COR-L47 (cell line): ENCODE data around the gene MST1R.
"Not testable (repeated sequence)": the region's sequence is repeated elsewhere in the genome, so short reads cannot be mapped to it uniquely, and the experiment has no call there.

Experiments used
- DNase-seq: peaks from one replicate; lab custom pipeline; 2025; lab: John Stamatoyannopoulos, UW

Gene MST1R

DNA sequence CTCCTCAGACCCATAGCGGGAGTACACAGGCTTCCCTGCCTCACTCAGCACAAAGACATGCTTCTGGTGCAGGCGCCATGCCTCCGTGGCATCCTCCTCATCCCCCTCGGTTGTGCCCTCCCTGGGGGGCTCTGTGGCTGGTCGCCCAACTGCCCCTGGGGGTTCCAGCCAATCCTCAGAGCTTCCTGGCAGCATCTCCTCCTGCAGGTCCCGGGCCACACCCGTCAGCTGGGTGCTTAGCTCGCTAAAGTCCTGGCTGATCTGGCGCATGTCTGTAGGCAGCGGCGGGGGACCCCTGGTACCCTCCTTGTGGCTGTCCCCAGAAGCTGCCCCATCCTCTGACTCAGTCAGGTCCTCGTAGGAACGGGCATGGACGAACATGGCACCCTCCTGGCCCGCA, 7.9 kb upstream of the MST1R start:
- no peak for DNase-seq

DNA sequence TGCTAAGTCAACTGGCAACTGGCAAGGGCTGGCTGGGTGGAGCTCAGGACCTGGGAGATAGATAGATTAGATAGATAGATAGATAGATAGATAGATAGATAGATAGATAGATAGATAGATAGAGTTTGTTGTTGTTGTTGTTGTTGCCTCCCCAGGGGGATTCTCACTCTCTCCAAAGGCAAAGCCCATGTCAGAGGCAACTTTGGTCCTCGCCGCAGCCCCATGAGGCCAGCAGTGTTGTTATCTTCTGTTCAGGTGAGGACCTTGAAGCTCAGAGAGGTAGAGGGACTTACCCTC, 7.4 kb upstream of the MST1R start:
- DNase-seq = no peak

DNA sequence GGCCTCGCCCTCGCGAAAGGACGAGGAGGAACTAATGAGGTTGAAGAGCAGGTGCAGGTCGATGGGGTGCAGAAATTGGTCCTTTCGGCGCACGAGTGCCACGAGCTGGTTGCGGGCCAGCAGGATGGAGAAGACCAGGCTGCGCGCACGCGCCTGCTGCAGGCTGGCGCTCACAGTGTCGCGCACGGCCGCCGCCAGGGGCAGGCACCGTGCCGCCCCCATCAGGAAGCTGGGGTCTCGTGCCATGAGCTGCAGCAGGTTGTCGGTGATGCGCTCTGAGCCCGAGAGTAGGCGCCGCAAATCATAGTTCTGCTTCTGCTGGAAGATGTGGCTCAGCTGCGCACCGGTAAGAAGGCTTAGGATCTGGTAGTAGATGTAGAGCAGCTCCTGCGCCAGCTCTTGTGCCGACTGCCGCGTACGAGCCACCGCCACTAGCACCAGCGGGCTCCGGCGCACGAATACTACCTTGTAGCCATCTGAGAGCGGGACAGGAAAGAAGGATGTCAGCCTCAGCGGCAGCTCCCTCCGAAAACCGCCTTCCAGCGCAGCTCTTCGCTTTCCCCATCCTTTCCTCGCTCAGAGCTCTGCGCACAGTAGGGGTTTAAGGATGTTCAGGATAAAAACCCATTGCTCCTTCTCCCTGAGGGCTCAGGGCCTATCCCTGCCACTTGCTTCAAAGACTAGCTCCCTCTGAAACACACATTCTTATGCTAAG, 6.9 kb upstream of the MST1R start:
- DNase-seq = no peak

DNA sequence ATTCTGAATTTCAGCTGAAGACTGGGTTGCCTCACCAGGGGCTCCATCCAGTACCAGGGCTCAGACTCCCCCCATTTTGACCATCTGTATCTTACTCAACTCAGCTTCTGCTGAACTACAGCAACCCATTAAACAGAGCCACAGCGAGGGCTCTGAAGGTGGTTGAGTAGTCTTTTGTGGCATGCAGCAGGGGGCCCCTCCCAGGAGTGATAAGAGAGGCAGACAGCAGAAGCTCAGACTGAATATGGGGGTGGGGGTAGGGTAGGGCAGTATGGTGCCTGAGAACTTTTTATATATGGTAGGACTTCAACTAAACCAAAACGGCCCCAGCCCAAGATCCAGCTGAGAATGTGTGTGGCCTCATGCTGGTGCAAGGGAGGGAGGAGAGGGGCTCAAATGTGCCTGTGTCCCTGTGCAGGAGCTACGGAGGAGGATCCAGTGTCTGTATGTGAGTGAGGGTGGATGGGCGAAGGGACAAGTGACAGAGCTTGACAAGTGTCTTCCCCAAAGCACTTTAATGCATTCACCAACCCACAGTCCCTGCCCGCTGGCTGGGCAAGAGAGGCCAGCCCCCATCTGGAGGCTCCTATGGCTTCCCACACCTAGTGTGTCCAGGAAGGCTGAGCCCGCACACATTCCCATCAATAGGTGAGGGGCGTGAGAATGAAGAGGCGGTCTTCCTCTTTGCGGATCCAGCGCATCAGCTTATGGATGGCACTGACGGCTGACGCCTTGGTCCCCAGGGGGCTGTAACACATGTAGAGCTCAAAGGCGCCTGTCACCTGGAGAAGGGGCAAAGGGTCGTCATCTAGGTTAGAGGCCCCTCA, 4.9 kb upstream of the MST1R start:
- no peak for DNase-seq

DNA sequence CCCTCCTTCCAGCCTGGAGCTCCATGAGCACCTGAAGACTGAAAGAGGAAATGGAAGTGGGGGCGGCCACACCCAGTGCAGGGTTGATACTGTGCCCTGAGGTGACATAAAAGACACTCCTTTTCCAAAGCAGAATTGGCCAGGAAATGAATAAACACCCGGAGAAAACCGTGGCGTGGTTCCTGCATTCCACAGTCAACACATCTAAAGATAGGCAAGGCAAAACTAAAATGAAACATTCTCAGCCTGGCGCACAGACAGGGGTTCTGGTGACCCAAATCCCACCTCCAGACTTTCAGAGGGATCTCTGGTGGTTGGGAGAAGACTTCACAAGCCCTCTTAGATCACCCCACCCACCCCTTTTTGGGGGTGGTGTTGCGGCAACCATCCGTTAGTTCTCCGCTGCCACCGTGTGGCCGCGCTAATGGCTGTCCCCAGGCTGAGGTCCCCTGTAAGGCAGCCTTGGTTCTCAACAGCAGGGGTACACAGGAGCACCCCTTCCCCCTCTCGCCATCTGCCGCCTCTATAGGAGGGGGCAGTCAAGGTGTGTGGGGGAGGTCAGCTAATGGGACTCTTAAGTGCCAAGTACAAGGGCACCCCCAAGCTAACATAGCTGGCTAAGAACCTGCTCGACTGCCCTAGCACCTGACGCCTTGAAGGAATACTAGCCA, 2.5 kb upstream of the MST1R start:
- peak; percentile 25 for DNase-seq

DNA sequence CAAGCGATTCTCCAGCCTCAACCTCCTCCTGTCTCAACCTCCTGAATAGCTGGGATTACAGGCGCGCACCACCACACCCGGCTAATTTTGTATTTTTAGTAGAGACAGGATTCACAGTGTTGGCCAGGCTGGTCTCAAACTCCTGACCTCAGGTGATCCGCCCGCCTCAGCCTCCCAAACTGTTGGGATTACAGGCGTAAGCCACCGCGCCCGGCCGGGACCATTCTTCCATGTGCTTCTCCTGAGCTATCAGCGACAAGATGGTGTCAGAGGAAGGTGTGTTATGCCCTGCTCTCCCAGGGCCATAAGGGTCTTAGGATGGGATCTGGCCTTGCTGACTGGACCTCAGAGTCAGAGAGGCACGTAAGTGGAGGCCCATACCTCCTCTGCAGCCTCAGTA, 775 bp upstream of the MST1R start:
- not testable (repeated sequence) for DNase-seq

DNA sequence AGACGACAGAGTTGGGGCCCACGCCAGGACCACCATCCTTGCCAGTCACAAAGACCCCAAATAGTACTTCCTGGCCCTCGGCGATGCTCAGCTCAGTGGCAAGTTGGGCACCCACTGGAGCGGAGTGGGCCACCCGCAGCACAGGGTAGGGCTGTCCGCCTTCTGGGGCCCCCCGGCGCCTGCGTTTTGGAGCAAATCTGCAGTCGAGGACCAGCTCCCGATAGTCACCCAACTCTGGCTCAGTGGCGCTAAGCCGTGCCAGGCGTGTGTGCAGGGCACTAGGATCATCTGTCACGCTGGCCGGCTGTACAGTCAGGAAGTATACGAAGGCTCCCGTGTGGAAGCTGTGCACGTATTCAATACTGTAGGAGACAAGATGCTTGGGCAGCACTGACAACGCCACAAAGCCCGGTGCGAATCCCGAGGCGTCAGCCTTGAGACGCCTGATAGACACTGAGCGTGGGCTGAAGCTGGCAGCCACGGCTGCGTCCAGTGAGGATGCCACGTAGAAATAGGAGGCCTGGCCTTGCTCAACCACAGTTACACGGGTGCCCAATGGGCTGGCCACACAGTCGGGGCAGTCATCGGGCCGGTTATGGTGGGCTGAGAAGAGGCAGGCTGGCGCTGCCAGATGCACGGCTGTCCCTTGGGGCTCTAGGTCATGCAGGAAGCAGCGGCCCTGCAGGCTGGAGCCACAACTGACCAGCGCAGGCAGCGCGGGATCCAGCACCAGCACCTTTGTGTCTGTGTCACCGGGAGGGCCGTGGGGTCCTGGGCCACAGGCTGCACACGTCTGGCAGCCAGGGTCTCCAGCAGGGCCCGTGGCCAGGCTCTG, 945 bp downstream of the MST1R start:
- DNase-seq = no peak

DNA sequence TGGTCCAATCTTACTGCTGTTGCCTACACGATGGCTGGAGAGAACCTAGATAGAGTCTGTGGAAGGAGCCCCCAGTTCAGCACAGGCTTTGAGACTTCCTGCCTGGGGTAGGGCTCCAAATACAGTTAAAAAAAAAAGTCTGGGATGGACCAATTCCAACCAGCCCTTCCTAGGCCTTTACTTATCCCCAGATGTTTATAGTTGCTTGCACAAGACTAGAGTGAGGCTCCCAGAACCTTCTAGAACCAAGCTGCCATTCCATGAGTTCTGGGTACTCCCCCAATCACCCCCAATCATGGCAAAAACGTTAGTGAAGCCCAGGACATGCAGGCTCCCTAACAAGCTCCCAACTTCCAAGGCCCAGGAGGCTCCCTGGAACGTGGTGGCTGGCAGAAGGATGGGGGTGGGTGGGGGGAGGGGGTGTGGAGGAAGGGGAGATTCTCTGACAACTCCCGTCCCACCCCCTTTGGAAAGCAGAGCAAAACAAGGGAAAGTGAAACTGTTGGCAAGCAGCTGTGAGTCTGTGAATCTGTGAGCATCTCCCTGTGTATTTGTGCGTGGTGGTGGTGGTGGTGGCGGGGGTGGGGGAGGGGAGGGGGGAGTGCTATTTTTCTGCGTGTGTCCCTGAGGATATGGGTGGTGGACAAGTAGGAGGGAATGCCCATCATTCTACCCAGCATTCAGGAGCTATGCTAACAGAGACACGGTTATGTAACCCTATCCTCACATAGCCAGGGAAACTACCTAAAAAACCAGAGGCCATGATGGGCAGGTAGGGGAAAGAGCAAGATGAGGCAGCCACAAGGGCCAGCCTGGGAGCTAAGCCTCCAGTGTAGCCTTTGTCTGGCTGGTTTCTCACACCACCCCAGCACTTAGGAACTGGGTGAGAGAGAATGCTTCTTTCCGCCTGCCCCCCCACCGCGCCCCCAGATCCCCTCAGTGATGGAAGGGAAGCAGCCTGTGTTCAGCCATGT, 2.0 kb downstream of the MST1R start:
- no peak for DNase-seq

DNA sequence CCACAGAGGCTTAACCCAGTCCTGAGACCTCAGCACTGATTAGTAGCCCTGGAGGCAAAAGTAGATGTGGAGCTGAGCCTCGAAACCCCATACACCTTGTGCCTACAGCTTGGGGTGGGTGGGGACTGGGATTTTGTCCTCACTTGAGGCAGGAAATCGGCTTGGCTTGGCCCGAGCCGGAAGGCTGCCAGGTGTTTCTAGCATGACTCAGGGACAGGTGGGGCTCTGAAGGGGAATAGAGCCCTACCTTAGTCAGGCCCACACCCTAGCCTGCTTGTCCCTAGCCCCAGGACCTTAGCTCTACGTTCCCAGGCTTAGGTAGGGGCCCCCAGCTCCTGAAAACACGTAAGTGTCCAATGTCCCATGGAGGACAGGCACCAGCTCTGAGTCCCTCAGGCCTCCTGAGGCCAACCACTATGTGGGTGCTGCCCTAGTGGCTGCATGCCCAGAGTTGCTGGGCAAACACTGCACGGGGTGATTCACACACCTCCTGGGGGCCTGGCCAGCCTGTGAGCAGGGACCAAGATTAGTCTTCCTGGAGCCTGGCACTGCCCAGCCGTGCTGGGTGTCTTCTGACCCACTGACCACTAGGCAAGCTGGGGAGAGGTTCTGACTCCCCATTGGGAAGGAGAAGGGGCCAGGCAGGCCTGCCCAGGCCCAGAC, 3.1 kb downstream of the MST1R start:
- DNase-seq = peak; percentile 19

DNA sequence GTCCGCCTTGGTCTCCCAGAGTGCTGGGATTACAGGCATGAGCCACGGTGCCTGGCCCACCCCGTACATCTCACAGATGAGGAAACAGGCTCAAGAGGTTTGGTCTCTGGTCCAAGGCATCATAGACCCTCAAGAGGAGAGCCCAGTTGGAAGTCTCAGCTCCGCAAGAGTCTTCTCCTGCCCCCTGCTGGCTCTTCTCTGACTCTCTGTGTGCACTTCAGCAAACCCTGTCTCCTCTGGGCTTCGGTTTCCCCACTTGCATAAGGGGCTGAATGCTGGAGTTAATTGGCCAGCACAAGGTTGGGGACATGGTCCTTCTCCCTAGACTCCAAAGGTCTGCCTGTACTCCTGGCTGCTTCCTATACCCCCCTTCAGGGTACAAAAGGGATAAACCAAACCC, 3.9 kb downstream of the MST1R start:
- DNase-seq = no peak

DNA sequence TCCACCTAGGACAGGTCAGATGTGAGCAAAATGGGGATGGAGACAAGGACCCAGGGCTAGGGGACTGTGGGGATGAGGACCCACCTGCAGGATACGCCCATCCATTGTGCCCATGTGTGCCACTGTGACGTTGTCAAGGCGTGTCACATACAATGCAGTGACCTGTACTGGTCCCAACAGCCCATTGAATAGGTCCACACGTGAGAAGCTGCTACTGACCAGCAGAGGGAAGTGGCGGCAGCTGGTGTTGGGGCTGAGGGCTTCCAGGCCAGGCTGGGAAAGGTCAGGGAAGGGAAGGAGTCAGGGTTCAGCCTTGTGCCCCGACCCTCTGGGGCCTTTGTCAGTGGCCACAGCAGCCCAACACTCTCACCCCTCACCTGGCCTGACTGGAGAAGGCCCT, 4.7 kb downstream of the MST1R start:
- DNase-seq = no peak

DNA sequence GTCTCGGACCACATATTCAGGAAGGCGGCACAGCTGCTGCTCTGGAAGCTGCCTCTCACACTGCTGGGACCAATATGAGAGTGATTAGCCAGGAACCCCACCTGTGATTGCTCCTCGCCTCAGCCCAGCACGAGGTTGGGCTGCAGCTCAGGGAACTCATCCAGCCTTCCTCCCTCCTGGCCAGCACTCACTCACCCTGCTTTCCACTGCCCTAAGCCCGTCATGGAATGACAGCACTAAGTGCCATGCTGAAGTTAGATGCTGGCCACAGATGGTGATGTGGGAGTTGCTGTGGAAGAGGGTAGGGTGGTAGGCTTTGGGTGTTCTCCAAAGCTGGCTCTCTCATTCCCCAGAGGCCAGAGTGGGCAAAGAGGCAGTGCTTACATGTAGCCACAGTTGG, 7.3 kb downstream of the MST1R start:
- no peak for DNase-seq

DNA sequence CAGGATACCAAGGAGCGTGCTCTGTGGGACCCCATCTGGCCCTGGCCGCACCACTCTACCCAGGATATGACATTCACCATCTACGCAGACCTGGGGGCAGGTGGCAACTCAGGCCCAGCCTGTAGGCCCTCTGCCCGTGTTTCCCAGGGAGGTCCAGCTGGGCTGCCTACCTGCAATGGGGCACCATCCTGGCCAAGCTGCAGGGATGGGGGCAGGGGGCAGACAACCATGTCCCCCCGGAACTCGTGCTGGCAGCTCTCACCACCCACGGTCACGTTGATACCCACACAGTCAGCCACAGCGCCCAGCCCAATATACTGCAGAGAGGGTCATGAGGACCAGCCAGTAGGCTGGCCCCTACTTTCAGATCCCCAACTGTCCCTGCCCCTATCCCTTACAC, 7.9 kb downstream of the MST1R start:
- no peak for DNase-seq

DNA sequence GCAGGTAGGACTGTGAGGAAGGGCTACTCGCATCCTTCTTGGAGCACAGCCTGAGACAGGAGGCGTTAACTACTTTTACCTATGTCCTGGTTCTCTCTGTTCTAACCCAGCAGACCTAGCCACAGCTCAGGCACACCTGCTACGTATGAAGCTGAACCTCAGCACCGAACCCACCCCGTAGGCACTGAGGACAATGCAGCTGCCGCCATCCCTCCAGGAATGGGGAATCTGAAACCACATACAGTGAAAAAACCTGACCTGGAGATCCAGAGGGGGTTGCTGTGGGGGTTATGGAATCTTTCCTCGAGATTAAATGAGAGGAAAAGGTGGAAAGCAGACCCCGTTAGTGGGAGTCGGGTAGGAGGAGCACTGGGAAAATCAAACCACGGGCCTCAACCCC, 14.4 kb downstream of the MST1R start:
- DNase-seq = no peak

DNA sequence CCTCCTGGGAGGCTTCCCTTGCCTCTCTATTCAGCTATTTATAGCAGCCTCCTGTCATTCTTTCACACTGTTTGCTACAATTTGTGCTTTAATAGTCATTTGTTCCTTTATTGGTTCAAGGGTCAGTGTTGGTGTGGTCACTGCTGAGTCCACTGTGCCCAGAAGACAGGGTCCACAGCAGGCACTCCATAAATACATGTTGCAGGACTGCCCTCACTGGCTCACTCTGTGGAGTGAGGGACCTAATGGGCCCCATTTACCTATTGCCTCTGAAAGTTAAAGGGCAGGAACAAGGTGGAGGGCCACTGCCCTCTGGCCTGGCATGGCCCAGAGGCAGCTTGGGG, 16.8 kb downstream of the MST1R start:
- no peak for DNase-seq

DNA sequence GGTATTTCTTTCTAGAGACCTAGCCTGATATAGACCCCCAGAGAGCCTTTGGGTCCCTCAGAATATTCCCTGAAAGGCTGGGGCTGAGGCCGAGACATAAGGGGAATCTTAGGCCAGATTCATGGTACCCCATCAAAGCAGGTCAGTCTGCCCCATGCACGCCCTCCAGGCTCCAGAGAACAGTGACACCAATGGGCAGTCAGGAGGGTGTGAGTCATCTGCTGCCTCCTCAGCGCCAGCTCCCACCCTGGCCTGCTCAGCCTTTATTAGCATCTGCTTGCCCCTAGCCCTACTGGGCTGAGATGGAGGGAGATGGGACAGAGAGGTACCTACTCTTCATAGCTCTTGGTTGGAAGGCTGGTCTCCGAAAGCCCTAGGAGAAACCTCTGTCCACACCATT, 19.7 kb downstream of the MST1R start:
- no peak for DNase-seq

DNA sequence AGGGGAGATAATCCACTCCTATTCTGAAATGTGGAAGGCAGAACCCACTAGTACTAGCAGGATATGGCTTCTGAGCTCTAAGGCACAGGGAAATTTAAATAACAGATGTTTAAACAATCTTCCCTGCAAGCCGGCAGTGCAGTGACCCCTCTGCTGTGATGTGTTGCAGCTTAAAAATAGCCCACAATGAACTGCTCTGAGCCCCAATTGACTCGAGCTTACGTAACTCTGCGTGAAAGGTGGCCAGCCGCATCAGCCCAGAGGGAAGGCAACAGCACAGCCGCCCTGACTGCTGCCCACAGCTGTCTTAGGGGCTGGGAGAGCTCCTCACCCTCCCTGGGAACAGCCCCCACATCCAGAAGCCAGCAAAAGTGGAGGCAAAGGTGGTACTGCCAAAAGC, 21.5 kb downstream of the MST1R start:
- no peak for DNase-seq

DNA sequence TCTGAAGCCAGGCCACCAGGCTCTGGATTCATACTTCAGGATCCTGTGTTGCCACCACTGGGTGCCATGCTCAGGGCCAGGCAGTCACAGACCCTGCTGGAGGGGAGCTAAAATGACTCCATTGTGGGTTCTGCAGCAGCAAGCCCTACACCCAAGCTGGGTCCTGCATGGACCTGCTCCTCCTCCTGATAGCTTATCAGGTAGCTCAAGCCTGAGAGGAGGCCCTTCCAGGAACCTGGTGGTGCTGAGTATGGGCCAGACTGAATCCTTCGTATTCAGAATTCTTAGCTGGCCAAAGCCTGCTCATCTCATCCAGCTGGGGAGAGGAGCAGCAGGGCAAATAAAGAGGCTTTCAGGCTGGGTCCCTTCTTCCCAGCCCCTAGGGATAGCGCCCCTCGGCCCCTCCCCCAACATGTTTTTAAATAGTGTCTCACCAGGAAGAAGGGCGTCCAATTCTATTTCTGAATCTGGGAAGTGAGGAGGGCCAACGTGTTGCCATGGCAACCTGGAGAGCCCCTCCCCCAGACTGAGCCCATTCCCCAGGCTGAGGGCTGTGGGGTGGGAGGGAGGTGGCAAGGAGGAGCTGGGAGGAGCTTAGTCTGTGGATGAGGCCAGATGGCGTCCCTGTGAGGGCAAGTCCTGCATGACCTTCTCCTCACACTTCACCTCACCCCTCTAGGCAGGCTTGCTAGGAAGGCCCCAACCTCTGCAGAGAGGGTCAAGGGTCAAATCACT, 22.9 kb downstream of the MST1R start:
- no peak for DNase-seq

DNA sequence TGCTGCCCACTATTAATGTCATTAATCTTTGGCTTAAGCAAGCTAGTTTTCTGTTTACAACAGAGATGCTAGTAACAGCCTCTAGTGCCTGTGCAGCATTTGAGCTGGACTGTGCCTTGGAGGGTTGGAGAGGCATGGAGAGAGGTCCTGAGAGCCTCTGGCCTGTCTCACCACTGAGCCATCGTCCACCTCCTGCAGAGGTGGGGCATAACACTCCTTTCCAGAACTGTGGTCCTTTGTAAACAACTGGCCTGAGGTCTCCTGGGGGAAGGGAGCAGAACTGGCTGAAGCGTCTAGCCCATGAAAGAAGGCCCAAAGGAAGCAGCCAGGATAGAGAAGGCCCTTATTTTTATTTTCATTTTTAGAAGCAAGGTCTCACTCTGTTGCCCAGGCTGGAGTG, 24.0 kb downstream of the MST1R start:
- DNase-seq = no peak

DNA sequence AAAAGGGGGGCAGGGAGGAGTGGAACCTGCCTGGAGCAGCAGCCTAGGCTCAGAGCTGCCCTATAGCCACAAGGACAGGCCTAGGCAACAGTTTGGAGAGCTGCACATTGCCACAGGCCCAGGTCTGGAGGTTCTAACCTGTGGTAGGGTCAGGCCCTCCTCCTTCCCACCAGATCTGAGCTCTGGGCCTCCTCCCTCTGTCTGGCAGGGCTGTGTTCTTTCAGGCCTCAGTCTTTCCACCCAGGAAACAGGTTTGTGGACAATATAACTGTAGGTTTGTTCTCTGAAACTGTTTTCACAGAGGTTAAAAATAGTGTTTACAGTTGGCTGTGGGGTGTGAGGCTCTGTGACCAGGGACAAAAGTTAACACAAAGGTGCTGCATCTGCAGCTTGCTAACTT, 25.0 kb downstream of the MST1R start:
- no peak for DNase-seq
